GM13976 (cell line): ENCODE measurements around the gene RTEL1.

Source experiments
- DNase-seq: peaks from one replicate; pipeline ENCODE4 v3.0.0; 2012; ENCODE audit warnings: low spot score
- CTCF ChIP-seq: IDR thresholded peaks from 2 replicates; pipeline ENCODE4 v1.5.1; 2012; ENCODE audit warnings: borderline replicate concordance, mild to moderate bottlenecking; ENCODE audit not compliant: insufficient read depth; ENCODE audit errors: extremely low read depth, missing control alignments, control extremely low read depth
- in situ Hi-C: fragments of 300-500 bp; cut with MboI; formaldehyde crosslinking; loops from one replicate; pipeline ENCODE4 v1.12.0; 2022; ENCODE audit warnings: low sequenced_read_pairs, mixed read lengths, inconsistent platforms; ENCODE audit not compliant: unreplicated experiment

Gene RTEL1

GRCh38 chr20:63622096-63622495 lies 36.0 kb upstream of the RTEL1 start:
- no peak for TF ChIP-seq CTCF
- in situ Hi-C loops, result no loop called here
- no peak for DNase-seq

DNA sequence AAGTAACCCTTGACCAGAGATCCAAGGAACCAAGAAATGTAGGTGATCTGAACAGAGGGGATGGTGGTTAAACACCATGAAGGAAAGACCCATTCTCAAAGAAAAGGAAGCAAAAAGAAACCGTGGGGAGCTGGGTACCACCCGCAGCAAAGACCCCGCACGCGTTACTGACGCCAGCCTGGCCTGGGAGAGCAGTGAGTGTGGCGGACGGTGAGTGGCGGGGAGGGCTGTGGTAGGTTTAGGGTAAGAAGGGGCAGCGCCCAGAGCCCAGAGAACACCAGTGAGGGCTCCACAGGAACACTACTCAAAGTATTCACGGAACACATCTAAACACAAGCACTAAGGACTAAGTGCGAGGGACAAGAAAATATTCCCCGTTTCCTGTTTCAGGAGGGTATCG lies 35.4 kb upstream of the RTEL1 start:
- in situ Hi-C loops, result no loop called here
- TF ChIP-seq CTCF, result no peak
- no peak for DNase-seq

- no peak for TF ChIP-seq CTCF
- in situ Hi-C loops, result no loop called here
- DNase-seq, result no peak
These were observed 33.6 kb upstream of the RTEL1 start for GRCh38 chr20:63624486-63624885.

DNA sequence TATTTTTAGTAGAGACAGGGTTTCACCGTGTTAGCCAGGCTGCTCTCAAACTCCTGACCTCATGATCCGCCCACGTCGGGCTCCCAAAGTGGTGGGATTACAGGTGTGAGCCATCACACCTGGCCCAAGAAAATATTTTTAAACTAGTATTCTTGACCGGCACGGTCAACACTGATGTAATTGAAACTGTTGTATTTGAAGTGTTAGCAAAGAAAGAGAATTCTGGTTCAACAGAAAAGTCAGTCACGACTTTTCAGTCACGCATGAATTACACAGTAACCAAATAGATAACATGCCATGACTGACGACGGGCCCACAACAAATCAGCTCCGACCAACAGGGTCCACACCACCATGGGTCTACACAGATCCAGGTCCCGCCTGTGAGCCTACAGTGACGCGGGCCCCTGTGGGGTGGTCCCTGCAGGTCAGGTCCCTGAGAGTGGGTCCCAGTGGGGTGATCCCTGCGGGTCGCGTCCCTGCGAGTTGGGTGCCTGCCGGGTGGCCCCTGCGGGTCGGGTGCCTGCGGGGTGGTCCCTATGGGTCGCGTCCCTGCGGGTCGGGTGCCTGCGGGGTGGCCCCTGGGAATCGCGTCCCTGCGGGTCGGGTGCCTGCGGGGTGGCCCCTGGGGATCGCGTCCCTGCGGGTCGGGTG lies 32.2 kb upstream of the RTEL1 start:
- TF ChIP-seq CTCF, result no peak
- in situ Hi-C loops, result no loop called here
- DNase-seq, result peak; percentile 62

DNA sequence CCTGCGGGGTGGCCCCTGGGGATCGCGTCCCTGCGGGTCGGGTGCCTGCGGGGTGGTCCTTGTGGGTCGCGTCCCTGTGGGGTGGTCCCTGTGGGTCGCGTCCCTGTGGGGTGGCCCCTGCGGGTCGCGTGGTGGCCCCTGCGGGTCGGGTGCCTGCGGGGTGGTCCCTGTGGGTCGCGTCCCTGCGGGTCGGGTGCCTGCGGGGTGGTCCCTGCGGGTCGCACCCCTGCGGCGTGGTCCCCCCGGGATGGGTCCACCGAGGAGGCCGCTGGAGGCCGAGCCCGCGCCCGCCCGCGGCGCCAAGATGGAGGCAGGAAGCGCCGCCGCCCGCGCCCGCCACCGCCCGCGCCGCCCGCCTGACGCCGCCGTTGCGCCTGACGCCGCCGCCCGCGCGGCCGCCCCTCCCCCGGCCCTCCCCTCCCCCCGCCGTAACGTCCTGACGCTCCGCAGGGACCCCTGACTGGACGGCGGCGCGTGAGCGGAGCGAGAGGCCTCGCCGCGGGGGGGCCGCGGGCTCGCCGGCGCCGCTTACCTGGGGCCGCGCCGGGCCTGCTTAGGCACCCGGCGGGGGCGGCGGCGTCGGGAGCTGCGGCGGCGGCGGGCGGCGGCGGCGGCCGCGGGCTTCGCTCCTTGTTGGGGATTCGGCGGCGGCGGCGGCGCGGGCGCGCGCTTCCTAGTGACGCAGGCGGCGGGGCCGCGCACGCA lies 31.5 kb upstream of the RTEL1 start, which contains the start of gene GMEB2:
TSS of gene GMEB2 (minus strand) at position 678 of the 705 bp plus-strand sequence. CDS start 7,704 bp downstream, outside the sequence.
- in situ Hi-C loops, result no loop called here
- peak; percentile 87 for DNase-seq
- TF ChIP-seq CTCF, result no peak

GRCh38 chr20:63627129-63627750 lies 30.9 kb upstream of the RTEL1 start:
- in situ Hi-C loops, result no loop called here
- no peak for TF ChIP-seq CTCF
- peak; percentile 97 for DNase-seq
